GM18499 (cell line): ENCODE results near the gene SCAMP2.

Experiments
- ATAC-seq: cut with Tn5 transposase; IDR thresholded peaks from one replicate; pipeline ENCODE4 v1.9.1; 2021; ENCODE audit warnings: moderate number of reproducible peaks; ENCODE audit not compliant: insufficient read depth, unreplicated experiment

SCAMP2 gene

DNA sequence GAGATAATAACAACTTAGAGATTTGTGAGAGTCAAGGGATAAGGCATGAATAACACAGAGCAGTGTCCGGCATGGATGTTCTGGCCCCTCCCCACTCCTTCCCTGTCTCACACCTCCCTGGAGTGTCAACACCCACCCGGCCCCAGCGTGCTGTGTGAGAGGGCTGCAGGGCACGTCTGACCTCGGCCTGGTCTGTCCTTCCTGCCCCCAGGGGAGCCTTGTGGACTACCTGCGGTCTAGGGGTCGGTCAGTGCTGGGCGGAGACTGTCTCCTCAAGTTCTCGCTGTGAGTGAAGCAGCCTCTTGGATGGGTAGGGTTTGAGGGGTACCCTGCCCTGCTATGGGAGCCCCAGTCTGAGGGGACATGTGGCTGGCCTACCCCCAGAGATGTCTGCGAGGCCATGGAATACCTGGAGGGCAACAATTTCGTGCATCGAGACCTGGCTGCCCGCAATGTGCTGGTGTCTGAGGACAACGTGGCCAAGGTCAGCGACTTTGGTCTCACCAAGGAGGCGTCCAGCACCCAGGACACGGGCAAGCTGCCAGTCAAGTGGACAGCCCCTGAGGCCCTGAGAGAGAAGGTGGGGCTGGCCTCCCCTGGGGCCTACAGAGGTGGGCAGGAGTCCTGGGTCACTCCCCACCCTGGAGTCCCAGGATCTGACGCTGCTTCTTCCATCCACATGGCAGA lies 71.7 kb downstream of the SCAMP2 start:
- ATAC-seq: no peak

- no peak for ATAC-seq
Observed at GRCh38 chr15:74800559-74801094, 72.5 kb downstream of the SCAMP2 start.

DNA sequence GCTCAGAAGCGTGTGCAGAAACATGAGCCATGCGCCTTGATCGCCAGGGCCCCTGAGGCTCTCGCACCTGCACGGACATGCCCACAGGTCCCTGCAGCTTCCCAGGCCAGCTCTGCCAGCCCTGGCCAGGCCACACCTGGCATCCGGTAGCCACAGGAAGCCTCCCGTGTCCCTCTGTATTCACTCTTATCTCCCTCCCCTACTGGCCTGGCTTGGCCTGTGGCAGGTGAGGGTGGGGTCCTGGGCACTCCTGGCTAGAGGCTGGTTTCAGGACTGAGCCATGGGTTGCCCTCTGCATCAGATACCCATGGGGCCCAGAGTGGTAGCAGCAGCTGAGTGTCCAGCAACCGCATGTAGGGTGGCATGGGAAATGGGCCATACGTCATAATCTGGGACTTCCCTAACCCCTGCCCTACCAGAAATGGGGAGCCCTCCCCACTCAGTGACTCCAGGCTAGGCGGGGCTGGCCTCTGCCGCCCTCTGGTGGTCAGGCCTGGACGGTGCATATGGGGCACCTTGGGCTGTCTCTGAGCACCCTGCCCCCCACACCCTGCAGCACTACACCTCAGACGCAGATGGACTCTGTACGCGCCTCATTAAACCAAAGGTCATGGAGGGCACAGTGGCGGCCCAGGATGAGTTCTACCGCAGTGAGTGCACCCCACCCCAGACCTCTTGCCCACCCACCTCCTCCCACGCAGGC lies 73.2 kb downstream of the SCAMP2 start:
- ATAC-seq: peak; percentile 45

DNA sequence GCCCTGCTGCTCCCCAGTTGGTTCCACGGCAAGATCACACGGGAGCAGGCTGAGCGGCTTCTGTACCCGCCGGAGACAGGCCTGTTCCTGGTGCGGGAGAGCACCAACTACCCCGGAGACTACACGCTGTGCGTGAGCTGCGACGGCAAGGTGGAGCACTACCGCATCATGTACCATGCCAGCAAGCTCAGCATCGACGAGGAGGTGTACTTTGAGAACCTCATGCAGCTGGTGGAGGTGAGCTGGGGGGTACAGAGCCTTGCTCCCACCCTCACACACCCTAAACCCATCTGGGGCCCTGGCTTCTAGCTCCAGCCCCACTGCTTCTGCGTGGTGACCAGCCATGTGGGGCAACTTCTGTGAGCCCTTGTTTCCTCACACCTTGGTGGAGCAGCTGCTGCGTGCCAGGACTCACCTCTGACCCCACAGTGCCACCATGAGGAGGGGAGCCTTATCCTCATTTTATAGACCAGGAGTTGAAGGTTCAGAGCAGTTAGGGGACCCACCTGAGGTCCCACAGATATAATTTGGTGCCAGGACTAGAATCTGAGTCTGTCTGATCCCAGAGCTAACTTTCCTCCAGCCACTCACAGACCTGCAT lies 73.8 kb downstream of the SCAMP2 start:
- no peak for ATAC-seq

GRCh38 chr15:74798388-74799254 lies 74.5 kb downstream of the SCAMP2 start:
- ATAC-seq: no peak

DNA sequence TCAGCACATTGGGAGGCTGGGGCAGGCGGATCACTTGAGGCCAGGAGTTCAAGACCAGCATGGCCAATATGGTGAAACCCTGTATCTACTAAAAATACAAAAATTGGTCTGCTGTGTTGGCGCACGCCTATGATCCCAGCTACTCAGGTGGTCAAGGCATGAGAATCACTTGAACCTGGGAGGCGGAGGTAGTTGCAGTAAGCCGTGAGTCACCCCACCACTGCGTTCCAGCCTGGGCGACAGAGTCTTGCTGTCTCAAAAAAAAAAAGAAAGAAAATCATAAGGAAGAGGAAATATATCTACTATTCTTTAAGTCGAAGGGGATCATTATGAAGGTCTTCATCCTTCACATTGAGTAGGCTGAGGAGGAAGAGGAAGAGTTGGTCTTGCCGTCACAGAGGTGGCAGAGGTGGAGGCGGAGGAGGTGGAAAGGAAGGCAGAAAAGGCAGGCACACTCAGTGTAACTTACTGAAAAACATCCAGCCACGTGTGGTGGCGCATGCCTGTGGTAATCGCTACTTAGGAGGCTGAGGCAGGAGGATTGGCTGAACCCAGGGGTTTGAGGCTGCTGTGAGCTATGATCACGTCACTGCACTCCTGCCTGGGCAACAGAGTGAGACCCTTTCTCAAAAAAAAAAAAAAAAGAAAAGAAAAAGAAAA lies 77.1 kb downstream of the SCAMP2 start:
- no peak for ATAC-seq

DNA sequence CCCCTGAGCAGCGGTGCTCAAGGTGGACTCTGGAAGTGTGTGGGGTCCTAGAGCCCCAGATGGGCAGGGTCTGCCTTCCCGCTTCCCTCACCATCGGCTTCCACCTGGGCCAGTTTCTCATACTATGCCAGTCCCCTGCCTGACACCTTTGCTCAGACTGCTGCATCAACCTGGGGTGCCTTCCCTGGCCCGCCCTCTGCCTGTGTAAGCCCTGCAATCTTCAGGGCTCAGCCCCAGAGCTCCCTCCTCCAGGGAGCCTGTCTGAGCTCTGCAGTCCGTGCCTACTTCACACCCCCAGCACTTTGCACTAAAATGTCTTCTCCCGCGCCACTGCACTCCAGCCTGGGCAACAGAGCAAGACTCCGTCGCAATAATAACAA lies 78.2 kb downstream of the SCAMP2 start:
- no peak for ATAC-seq

DNA sequence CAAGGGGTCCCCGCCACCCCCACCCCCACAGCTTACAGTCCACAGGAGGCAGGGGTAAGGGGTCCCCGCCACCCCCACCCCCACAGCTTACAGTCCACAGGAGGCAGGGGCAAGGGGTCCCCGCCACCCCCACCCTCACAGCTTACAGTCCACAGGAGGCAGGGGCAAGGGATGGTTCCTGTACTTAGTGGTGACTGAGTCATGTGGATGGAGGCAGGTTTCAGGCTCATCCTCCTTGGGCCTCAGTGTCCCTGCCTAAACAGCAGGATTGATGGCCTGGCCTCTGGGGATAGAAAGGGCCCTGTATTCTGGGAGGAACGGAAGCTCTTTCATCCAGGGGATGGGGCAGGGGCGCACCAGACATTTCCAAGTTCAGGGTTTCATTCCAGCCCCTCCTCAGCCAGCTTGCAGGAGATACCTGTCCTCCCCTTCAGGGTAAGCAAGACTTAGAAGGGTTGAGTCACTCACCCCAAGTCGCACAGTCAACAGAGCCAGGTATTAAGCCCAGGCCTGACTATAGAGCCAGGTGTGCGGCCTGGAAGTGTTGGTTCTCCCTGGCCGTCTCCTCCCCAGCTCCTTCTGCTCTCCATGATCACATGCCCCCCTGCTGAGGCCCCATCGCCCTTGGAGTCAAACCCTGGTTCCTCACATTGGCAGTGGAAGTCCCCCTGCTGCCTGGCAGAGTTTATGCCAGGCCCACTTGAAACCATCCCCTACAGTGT lies 78.8 kb downstream of the SCAMP2 start:
- ATAC-seq: no peak
